H1 (cell line): ENCODE measurements around the gene APOL3. TPM values are rescaled to one million over a fixed set of nuclear protein-coding genes. Genes with fewer than 3 reads are reported as not detected.

Experiments
- ASH2L ChIP-seq: fragments of 200-600, 300-600 bp; sonication (generic); IDR thresholded peaks from one replicate; pipeline ENCODE4 v1.7.1; 2017; ENCODE audit warnings: low read length
- CEBPB ChIP-seq: IDR thresholded peaks from 2 replicates; pipeline ENCODE4 v1.6.1; 2012; ENCODE audit warnings: low read depth, low read length
- CHD2 ChIP-seq: IDR thresholded peaks from 2 replicates; pipeline ENCODE4 v1.6.1; 2012; ENCODE audit warnings: low read length, improper control_type of control experiment
- CHD7 ChIP-seq: fragments of 300-600 bp; sonication (generic); IDR thresholded peaks from 2 replicates; pipeline ENCODE4 v1.7.1; 2012; ENCODE audit warnings: low read length, moderate library complexity, mild to moderate bottlenecking, inconsistent platforms; ENCODE audit not compliant: insufficient replicate concordance
- GABPA ChIP-seq: IDR thresholded peaks from 2 replicates; pipeline ENCODE4 v1.6.1; 2011; ENCODE audit warnings: mild to moderate bottlenecking, low read length, moderate library complexity, borderline replicate concordance; ENCODE audit not compliant: insufficient read depth
- NRF1 ChIP-seq: IDR thresholded peaks from 2 replicates; pipeline ENCODE4 v1.6.1; 2011; ENCODE audit warnings: mild to moderate bottlenecking, low read depth, low read length, improper control_type of control experiment
- SAP30 ChIP-seq: fragments of 300-600 bp; sonication (generic); IDR thresholded peaks from 2 replicates; pipeline ENCODE4 v1.7.1; 2012; ENCODE audit warnings: low read length, moderate library complexity, mild to moderate bottlenecking, inconsistent platforms; ENCODE audit not compliant: insufficient read depth, insufficient replicate concordance
- polyA plus RNA-seq, 7 experiments: library from polyadenylated mRNA; depleted of rRNA in 3 of 7; stranded (reverse) in 5 of 7; unstranded in 2 of 7; fragments of >200 nt in 5 of 7; fragments of 200-250 nt in 2 of 7; gene quantifications; 1 replicate in 5 of 7; 2 replicates in 1 of 7; 4 replicates in 1 of 7; pipeline versions ENCODE4 v1.2.1 to v1.2.3, GENCODE V29; 2011 to 2013; ENCODE audit warnings: missing spikeins in 2 of 7, mixed read lengths in 2 of 7
- total RNA-seq: library from RNA; stranded (reverse); fragmentation: NEBNext Ultra II Directional; extraction: Animal tissue kit (Norgen Biotek cat#: 25700); gene quantifications from 2 replicates; pipeline ENCODE4 v1.2.1, GENCODE V29; 2021

The APOL3 gene
- total and polyA plus RNA-seq, 2 of the 8 experiments (the other 6 are each of a cell fraction or from before 2014, with no cell fraction given): 0.12 TPM; not detected in 1

GRCh38 chr22:36191106-36191836, 30.7 kb upstream of the APOL3 start (continued):
- no peak for TF ChIP-seq CHD7
- TF ChIP-seq CHD2: no peak
- TF ChIP-seq ASH2L: no peak
- TF ChIP-seq SAP30: no peak
- TF ChIP-seq NRF1: no peak
- TF ChIP-seq GABPA: no peak
- no peak for TF ChIP-seq CEBPB
